ENCODE measurements around the gene CD2BP2.
A peak's percentile ranks its signal among the peaks of the same experiment; 100 is the strongest.

Gene CD2BP2

GRCh38 chr16:30372038-30372712 is 17.1 kb upstream of the CD2BP2 start:
- H3K4me1 Mint-ChIP-seq = peaks cover 31 to 41% of the 10 kb centered on the region in 2 donors
- H3K27me3 Mint-ChIP-seq = no peaks in the 10 kb centered on the region
- H3K4me3 Mint-ChIP-seq = peak overlapping the region; percentile 90 to 96
- H3K36me3 Mint-ChIP-seq = peaks cover 6 to 18% of the 10 kb centered on the region in 2 donors
- H3K9me3 Mint-ChIP-seq = no peaks in the 10 kb centered on the region
- ATAC-seq (replicated peaks) (no peak), DNase-seq (no peak)
- peak overlapping the region; percentile 98 for H3K27ac Mint-ChIP-seq

GRCh38 chr16:30371248-30371816 is 16.2 kb upstream of the CD2BP2 start:
- no peak for DNase-seq
- Mint-ChIP-seq H3K4me3 (peak overlapping the region; percentile 90 to 96), H3K9me3 (no peaks in the 10 kb centered on the region), H3K27ac (peak overlapping the region; percentile 98), H3K27me3 (no peaks in the 10 kb centered on the region), H3K4me1 (peaks cover 35 to 44% of the 10 kb centered on the region in 2 donors), H3K36me3 (peaks cover 8 to 26% of the 10 kb centered on the region in 2 donors)
- ATAC-seq (replicated peaks) = no peak

- H3K4me3 Mint-ChIP-seq = peak within 1 kb of the TSS; percentile 92 to 96
- peaks cover 36 to 44% of the 10 kb centered on the region in 2 donors for H3K4me1 Mint-ChIP-seq
- H3K36me3 Mint-ChIP-seq = peaks cover 8 to 28% of the 10 kb centered on the region in 2 donors
- peak within 1 kb of the TSS; percentile 98 for H3K27ac Mint-ChIP-seq
- ATAC-seq (replicated peaks) = peak; percentile 87
- no peaks in the 10 kb centered on the region for H3K27me3 Mint-ChIP-seq
- peak; percentile 99 for DNase-seq
- no peaks in the 10 kb centered on the region for H3K9me3 Mint-ChIP-seq
Measured at GRCh38 chr16:30370456-30371247, 15.5 kb upstream of the CD2BP2 start, which contains the start of gene TBC1D10B. TSS of gene TBC1D10B (minus strand) at chr16:30370494. CDS start at chr16:30370183, 311 bp downstream.

- Mint-ChIP-seq H3K27me3 (no peaks in the 10 kb centered on the region), H3K27ac (peak overlapping the region; percentile 38), H3K4me3 (peak overlapping the region; percentile 92 to 96), H3K4me1 (peaks cover 41 to 50% of the 10 kb centered on the region in 2 donors), H3K9me3 (no peaks in the 10 kb centered on the region), H3K36me3 (peaks cover 14 to 34% of the 10 kb centered on the region in 2 donors)
- DNase-seq (no peak), ATAC-seq (replicated peaks) (peak; percentile 4 to 14)
Measured at GRCh38 chr16:30369938-30370455, 14.9 kb upstream of the CD2BP2 start.

- H3K9me3 Mint-ChIP-seq = no peaks in the 10 kb centered on the region
- no peaks in the 10 kb centered on the region for H3K27me3 Mint-ChIP-seq
- no peak for DNase-seq
- no peak for ATAC-seq (replicated peaks)
- H3K4me1 Mint-ChIP-seq = peaks cover 41 to 55% of the 10 kb centered on the region in 2 donors
- peak overlapping the region; percentile 87 for H3K27ac Mint-ChIP-seq
- H3K4me3 Mint-ChIP-seq = peak overlapping the region; percentile 86 to 92
- H3K36me3 Mint-ChIP-seq = peaks cover 19 to 41% of the 10 kb centered on the region in 2 donors
Measured at GRCh38 chr16:30369091-30369937, 14.2 kb upstream of the CD2BP2 start.

DNA sequence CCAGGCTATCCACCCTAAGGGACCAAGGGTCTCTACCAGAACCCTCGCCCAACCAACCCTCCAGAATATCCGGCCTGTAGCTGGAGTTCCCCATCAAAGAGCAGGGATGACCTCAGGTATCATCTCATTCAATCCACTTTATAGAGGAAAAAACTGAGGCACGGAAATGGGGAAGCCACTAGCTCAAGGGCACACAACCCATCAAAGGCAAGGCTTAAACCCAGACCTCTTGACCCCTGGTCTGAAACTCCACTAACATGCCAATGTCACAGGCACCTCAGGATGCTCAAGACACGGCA is 13.6 kb upstream of the CD2BP2 start:
- Mint-ChIP-seq H3K4me3 (peak overlapping the region; percentile 86 to 92), H3K9me3 (no peaks in the 10 kb centered on the region), H3K27me3 (no peaks in the 10 kb centered on the region), H3K36me3 (peaks cover 21 to 41% of the 10 kb centered on the region in 2 donors), H3K4me1 (peaks cover 41 to 55% of the 10 kb centered on the region in 2 donors), H3K27ac (peak overlapping the region; percentile 87)
- ATAC-seq (replicated peaks) = no peak
- DNase-seq = no peak

DNA sequence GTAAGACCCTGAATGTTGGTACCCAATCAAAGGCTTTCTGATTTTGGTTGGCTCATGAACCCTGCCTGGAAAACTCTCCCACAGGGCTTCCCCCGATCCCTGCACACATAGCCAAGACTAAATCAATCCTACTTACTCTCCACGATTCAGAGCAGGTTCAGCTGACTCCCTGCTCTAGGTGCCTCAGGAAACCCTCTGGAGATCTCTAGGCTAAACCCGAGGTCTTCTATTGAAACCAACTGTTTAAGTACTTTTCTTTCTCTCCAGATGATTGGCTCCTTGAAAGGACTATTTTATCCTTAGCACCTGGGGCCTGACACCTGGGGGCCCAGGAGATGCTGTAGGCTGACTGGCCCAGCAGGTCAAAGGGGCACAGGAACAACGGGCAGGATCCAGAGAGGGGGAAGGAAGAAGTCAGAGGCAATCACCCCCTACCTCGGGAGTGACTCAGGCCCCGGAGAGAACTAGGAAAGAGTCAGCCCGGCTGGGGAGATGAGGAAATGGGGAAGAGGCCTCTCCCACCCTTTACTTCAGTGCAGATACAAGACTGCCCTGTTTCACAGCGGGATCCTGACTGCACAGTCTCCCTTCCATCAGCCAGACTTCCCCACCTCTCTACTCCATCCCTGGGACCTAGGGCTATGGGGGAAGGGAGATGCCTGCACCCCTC is 13.1 kb upstream of the CD2BP2 start:
- peaks cover 23 to 42% of the 10 kb centered on the region in 2 donors for H3K36me3 Mint-ChIP-seq
- ATAC-seq (replicated peaks) (no peak), DNase-seq (no peak)
- H3K4me3 Mint-ChIP-seq = peak overlapping the region; percentile 86 to 92
- no peaks in the 10 kb centered on the region for H3K27me3 Mint-ChIP-seq
- peak overlapping the region; percentile 87 for H3K27ac Mint-ChIP-seq
- H3K9me3 Mint-ChIP-seq = no peaks in the 10 kb centered on the region
- H3K4me1 Mint-ChIP-seq = peaks cover 41 to 55% of the 10 kb centered on the region in 2 donors

- DNase-seq (no peak), ATAC-seq (replicated peaks) (no peak)
- H3K4me1 Mint-ChIP-seq = peaks cover 41 to 55% of the 10 kb centered on the region in 2 donors
- peaks cover 26 to 48% of the 10 kb centered on the region in 2 donors for H3K36me3 Mint-ChIP-seq
- H3K4me3 Mint-ChIP-seq = peak overlapping the region; percentile 86 to 92
- no peaks in the 10 kb centered on the region for H3K9me3 Mint-ChIP-seq
- no peaks in the 10 kb centered on the region for H3K27me3 Mint-ChIP-seq
- peak overlapping the region; percentile 63 for H3K27ac Mint-ChIP-seq
Measured at GRCh38 chr16:30367349-30368009, 12.4 kb upstream of the CD2BP2 start.

DNA sequence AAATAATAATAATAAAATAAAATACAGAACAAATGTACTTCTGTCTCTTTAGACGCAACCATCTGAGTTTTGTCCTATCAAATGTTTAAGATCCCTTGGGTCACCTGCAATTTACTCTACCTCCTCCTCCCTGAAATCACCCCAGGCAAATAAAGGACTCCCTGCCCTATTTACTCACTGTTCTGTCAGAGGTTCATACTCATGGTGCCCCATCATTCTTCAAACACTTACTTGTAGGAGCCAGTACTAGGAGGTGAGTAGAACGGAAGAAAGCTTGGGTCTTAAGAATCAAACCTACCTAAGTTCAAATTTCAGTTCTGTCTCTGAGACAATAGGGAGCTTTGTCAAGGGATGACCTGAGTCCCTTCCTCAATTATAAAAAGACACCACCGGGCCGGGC is 11.4 kb upstream of the CD2BP2 start:
- no peaks in the 10 kb centered on the region for H3K9me3 Mint-ChIP-seq
- H3K27ac Mint-ChIP-seq = no peak overlapping the region
- no peak for ATAC-seq (replicated peaks)
- DNase-seq = no peak
- H3K4me1 Mint-ChIP-seq = peaks cover 34 to 48% of the 10 kb centered on the region in 2 donors
- H3K36me3 Mint-ChIP-seq = peaks cover 29 to 53% of the 10 kb centered on the region in 2 donors
- no peaks in the 10 kb centered on the region for H3K27me3 Mint-ChIP-seq
- H3K4me3 Mint-ChIP-seq = peak overlapping the region in 1 of 2 donors; percentile 86

- DNase-seq = no peak
- ATAC-seq (replicated peaks) = no peak
- no peak overlapping the region for H3K4me3 Mint-ChIP-seq
- peak overlapping the region; percentile 4 for H3K27ac Mint-ChIP-seq
- peaks cover 35 to 64% of the 10 kb centered on the region in 2 donors for H3K36me3 Mint-ChIP-seq
- peaks cover 35 to 45% of the 10 kb centered on the region in 2 donors for H3K4me1 Mint-ChIP-seq
- H3K27me3 Mint-ChIP-seq = no peaks in the 10 kb centered on the region
- no peaks in the 10 kb centered on the region for H3K9me3 Mint-ChIP-seq
Measured at GRCh38 chr16:30365200-30365599, 10.1 kb upstream of the CD2BP2 start.

GRCh38 chr16:30361180-30361579 is 6.1 kb upstream of the CD2BP2 start:
- Mint-ChIP-seq H3K36me3 (peaks cover 39 to 61% of the 10 kb centered on the region in 2 donors), H3K27ac (peak overlapping the region; percentile 42), H3K4me3 (no peak overlapping the region), H3K4me1 (peaks cover 22 to 30% of the 10 kb centered on the region in 2 donors), H3K27me3 (no peaks in the 10 kb centered on the region), H3K9me3 (no peaks in the 10 kb centered on the region)
- ATAC-seq (replicated peaks) (no peak), DNase-seq (no peak)

DNA sequence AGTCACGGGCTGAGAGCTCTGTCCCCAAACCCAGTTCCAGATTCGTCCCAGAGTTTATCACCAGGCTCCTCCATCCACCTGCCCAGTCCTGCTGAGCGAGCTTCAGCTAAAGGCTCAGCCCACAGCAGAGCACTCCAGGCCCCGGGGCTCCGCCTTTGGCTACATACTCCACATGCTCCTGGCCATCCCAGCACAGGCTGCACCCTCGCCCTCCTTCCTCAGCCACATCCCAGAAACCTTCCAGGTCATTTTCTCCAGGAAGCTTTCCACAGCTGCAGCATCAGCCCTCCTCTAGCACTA is 4.7 kb upstream of the CD2BP2 start:
- H3K36me3 Mint-ChIP-seq = peaks cover 40 to 61% of the 10 kb centered on the region in 2 donors
- no peak for DNase-seq
- H3K4me1 Mint-ChIP-seq = peaks cover 26 to 36% of the 10 kb centered on the region in 2 donors
- no peaks in the 10 kb centered on the region for H3K9me3 Mint-ChIP-seq
- no peak overlapping the region for H3K27ac Mint-ChIP-seq
- ATAC-seq (replicated peaks) = no peak
- H3K4me3 Mint-ChIP-seq = no peak overlapping the region
- no peaks in the 10 kb centered on the region for H3K27me3 Mint-ChIP-seq

Measured in stimulated activated naive B cell treated with anti-CD40 and anti-IgM and Interleukin-4, amounts not matched to agents 10 μg/mL and 1 μg/mL and 100 μg/mL, for 72 hours (primary cell).